Keratinocyte (primary cell): ENCODE results near the gene DPY19L3. TPM values are rescaled to one million over a fixed set of nuclear protein-coding genes. Genes with fewer than 3 reads are reported as not detected.

Experiments used
- DNase-seq: peaks from one replicate; pipeline ENCODE4 v3.0.0-alpha.2; 2011; ENCODE audit warnings: low read depth, missing footprints, low spot score
- FAIRE-seq: peaks from 2 replicates; lab custom pipeline; 2011; peaks lifted over from hg19 to GRCh38; lab: Jason Lieb, UNC
- H2AFZ ChIP-seq: 2 replicates; pipeline ENCODE4 v1.6.0; 2012; ENCODE audit warnings: low read length, control low read depth, inconsistent platforms; ENCODE audit not compliant: control insufficient read depth
- H3K27ac ChIP-seq: 2 replicates; pipeline ENCODE4 v1.5.1; 2011; ENCODE audit warnings: low read length; ENCODE audit not compliant: control insufficient read depth, insufficient read depth
- H3K27me3 ChIP-seq: 3 replicates; pipeline ENCODE4 v1.6.0; 2011; ENCODE audit warnings: low read length; ENCODE audit not compliant: control insufficient read depth, insufficient read depth; ENCODE audit errors: extremely low read depth
- H3K36me3 ChIP-seq, 2 experiments: 2 replicates in 1 of 2; 3 replicates in 1 of 2; pipeline ENCODE4 v1.5.1; 2011; ENCODE audit warnings: low read length in 2 of 2, mild to moderate bottlenecking in 1 of 2; ENCODE audit not compliant: control insufficient read depth in 2 of 2, insufficient read depth in 2 of 2; ENCODE audit errors: extremely low read depth in 1 of 2
- H3K4me1 ChIP-seq: 3 replicates; pipeline ENCODE4 v1.5.1; 2011; ENCODE audit warnings: low read length; ENCODE audit not compliant: control insufficient read depth, insufficient read depth; ENCODE audit errors: extremely low read depth
- H3K4me2 ChIP-seq: 3 replicates; pipeline ENCODE4 v1.6.0; 2011; ENCODE audit warnings: low read depth, low read length; ENCODE audit not compliant: control insufficient read depth, insufficient read depth; ENCODE audit errors: extremely low read depth
- H3K4me3 ChIP-seq, 3 experiments: fragments of 200-600 bp in 1 of 3; sonication (generic) in 1 of 3; 2 replicates in 2 of 3; 3 replicates in 1 of 3; pipeline ENCODE4 v1.5.1; 2011 to 2016; ENCODE audit warnings: low read length in 3 of 3, mild to moderate bottlenecking in 3 of 3, control low read depth in 2 of 3, inconsistent platforms in 1 of 3, low read depth in 1 of 3, mixed read lengths in 1 of 3, mixed run types in 1 of 3, moderate library complexity in 1 of 3; ENCODE audit not compliant: control insufficient read depth in 2 of 3, insufficient read depth in 2 of 3; ENCODE audit errors: extremely low read depth in 1 of 3
- H3K79me2 ChIP-seq: 2 replicates; pipeline ENCODE4 v1.6.0; 2012; ENCODE audit warnings: low read length; ENCODE audit not compliant: control insufficient read depth, insufficient read depth
- H3K9ac ChIP-seq: 3 replicates; pipeline ENCODE4 v1.6.0; 2011; ENCODE audit warnings: low read length; ENCODE audit not compliant: control insufficient read depth, insufficient read depth; ENCODE audit errors: extremely low read depth
- H3K9me1 ChIP-seq: 3 replicates; pipeline ENCODE4 v1.6.0; 2011; ENCODE audit warnings: low read length; ENCODE audit not compliant: control insufficient read depth, insufficient read depth; ENCODE audit errors: extremely low read depth
- H3K9me3 ChIP-seq: 2 replicates; pipeline ENCODE4 v1.5.1; 2012; ENCODE audit warnings: low read depth, low read length; ENCODE audit not compliant: control insufficient read depth
- H4K20me1 ChIP-seq: 3 replicates; pipeline ENCODE4 v1.6.0; 2011; ENCODE audit warnings: low read length; ENCODE audit not compliant: control insufficient read depth, insufficient read depth; ENCODE audit errors: extremely low read depth
- CTCF ChIP-seq, 3 experiments: IDR thresholded peaks in 1 of 3; conservative IDR thresholded peaks in 1 of 3; optimal IDR thresholded peaks in 1 of 3; 2 replicates in 2 of 3; 3 replicates in 1 of 3; pipeline versions ENCODE3 to v1.5.1; 2011; ENCODE audit warnings: low read length in 3 of 3, mild to moderate bottlenecking in 3 of 3, moderate library complexity in 2 of 3, control low read depth in 1 of 3, inconsistent platforms in 1 of 3; ENCODE audit not compliant: insufficient read depth in 2 of 3; ENCODE audit errors: extremely low read depth in 1 of 3
- EZH2 ChIP-seq: IDR thresholded peaks from one replicate; pipeline ENCODE4 v1.6.1; 2012; ENCODE audit warnings: inconsistent platforms, mild to moderate bottlenecking, low read length, moderate library complexity
- dilution Hi-C: fragments of 300-500 bp; cut with MboI; formaldehyde crosslinking; loops from one replicate; pipeline ENCODE4 v1.7.0; 2020; ENCODE audit warnings: low sequenced_read_pairs; ENCODE audit not compliant: extremely low pct_ligation_motif_present
- polyA plus RNA-seq, 5 experiments: library from polyadenylated mRNA; depleted of rRNA in 3 of 5; stranded (reverse) in 3 of 5; stranded (forward) in 1 of 5; unstranded in 1 of 5; fragments of >200 nt; gene quantifications; 1 replicate in 1 of 5; 2 replicates in 3 of 5; 3 replicates in 1 of 5; pipeline versions ENCODE4 v1.2.1 to v1.2.3, GENCODE V29; 2011 to 2012; ENCODE audit warnings: missing spikeins in 2 of 5, low read depth in 1 of 5, low replicate concordance in 1 of 5

DPY19L3 gene
- polyA plus RNA-seq, 1 donor (not counting 4 experiments of a cell fraction or from before 2014, with no cell fraction given), result 10.0 TPM

- dilution Hi-C loops, result no loop called here
- Histone ChIP-seq H3K36me3 (no peaks in the 10 kb centered on the region), H3K27ac (no peak overlapping the region), H4K20me1 (no peaks in the 10 kb centered on the region), H3K79me2 (no peaks in the 10 kb centered on the region), H3K4me1 (no peaks in the 10 kb centered on the region), H3K9me3 (no peaks in the 10 kb centered on the region), H3K4me3 (no peak overlapping the region), H3K9ac (no peak overlapping the region), H2AFZ (no peak overlapping the region), H3K9me1 (no peaks in the 10 kb centered on the region), H3K4me2 (no peak overlapping the region), H3K27me3 (no peaks in the 10 kb centered on the region)
- DNase-seq, result no peak
- TF ChIP-seq CTCF (optimal IDR thresholded peaks at IDR 0.05 in 1 of 3, IDR thresholded peaks at IDR 0.05 in 1 of 3, conservative IDR thresholded peaks at IDR 0.05 in 1 of 3; ENCODE audit: extremely low read depth in 1 of 3, insufficient read depth in 2 of 3, low read length in 3 of 3) (no peak), EZH2 (no peak)
- FAIRE-seq, result no peak
Observed at GRCh38 chr19:32459204-32459865, 53.8 kb downstream of the DPY19L3 start.

- dilution Hi-C loops, result no loop called here
- FAIRE-seq, result no peak
- TF ChIP-seq CTCF (optimal IDR thresholded peaks at IDR 0.05 in 1 of 3, IDR thresholded peaks at IDR 0.05 in 1 of 3, conservative IDR thresholded peaks at IDR 0.05 in 1 of 3; ENCODE audit: extremely low read depth in 1 of 3, insufficient read depth in 2 of 3, low read length in 3 of 3) (no peak), EZH2 (no peak)
Observed at GRCh38 chr19:32460476-32460875, 54.9 kb downstream of the DPY19L3 start.

More at GRCh38 chr19:32460476-32460875, 54.9 kb downstream of the DPY19L3 start:
- no peaks in the 10 kb centered on the region for H3K79me2 ChIP-seq
- no peak overlapping the region for H3K4me3 ChIP-seq
- H2AFZ ChIP-seq, result no peak overlapping the region
- H3K4me1 ChIP-seq, result no peaks in the 10 kb centered on the region
- H3K9ac ChIP-seq, result no peak overlapping the region
- no peaks in the 10 kb centered on the region for H3K9me3 ChIP-seq
- no peaks in the 10 kb centered on the region for H3K36me3 ChIP-seq
- no peaks in the 10 kb centered on the region for H3K9me1 ChIP-seq
- H3K27me3 ChIP-seq, result no peaks in the 10 kb centered on the region
- H3K4me2 ChIP-seq, result no peak overlapping the region
- H3K27ac ChIP-seq, result no peak overlapping the region
- no peaks in the 10 kb centered on the region for H4K20me1 ChIP-seq
- no peak for DNase-seq
